ENCODE data around the gene EDARADD. TPM values are rescaled to one million over a fixed set of nuclear protein-coding genes. Genes with fewer than 3 reads are reported as not detected.

The EDARADD gene
- total RNA-seq, 1 experiment from 2014 or later, result 0.30 TPM

GRCh38 chr1:236440373-236440772 is 46.3 kb downstream of the EDARADD start:
- no TSS peak for BruUV-seq (replicated peaks)
- Histone ChIP-seq H3K9ac (ENCODE audit: low read length) (no peak overlapping the region), H3K79me2 (ENCODE audit: insufficient read depth, low read length) (no peaks in the 10 kb centered on the region), H3K4me3 (replicated peaks in 1 of 2; ENCODE audit: low read depth in 1 of 2, low read length in 2 of 2) (no peak overlapping the region), H2AFZ (ENCODE audit: low read depth, low read length, poor library complexity, severe bottlenecking) (no peak overlapping the region), H3K9me3 (ENCODE audit: control insufficient read depth in 1 of 2, insufficient read depth in 1 of 2, low read depth in 1 of 2, low read length in 2 of 2) (no peaks in the 10 kb centered on the region), H4K20me1 (ENCODE audit: insufficient read depth) (no peaks in the 10 kb centered on the region), H3K27ac (ENCODE audit: low read depth, low read length) (no peak overlapping the region), H3K4me1 (ENCODE audit: control insufficient read depth in 1 of 2, insufficient read depth in 2 of 2, low read length in 2 of 2) (no peaks in the 10 kb centered on the region), H3K9me2 (ENCODE audit: insufficient read depth) (no peaks in the 10 kb centered on the region), H3K36me3 (ENCODE audit: control insufficient read depth in 1 of 2, insufficient read depth in 2 of 2, low read length in 2 of 2) (no peaks in the 10 kb centered on the region), H3K4me2 (ENCODE audit: low read length) (no peak overlapping the region), H3K27me3 (ENCODE audit: insufficient read depth, low read length) (no peaks in the 10 kb centered on the region)
- intact Hi-C loops (cut with micrococcal nuclease), result no loop called here
- POLR2A ChIA-PET, result no interaction called here
- DNase-seq (ENCODE audit: low read depth, low spot score) (no peak), ATAC-seq (no peak)
- CTCF ChIA-PET, result no interaction called here
- RAD21 ChIA-PET (ENCODE audit: low non-redundant PET in 1 of 2, low total read pairs in 2 of 2, uncharacterized antibody in 2 of 2, unreplicated experiment in 2 of 2), result no interaction called here
- TF ChIP-seq, protein P1, sequence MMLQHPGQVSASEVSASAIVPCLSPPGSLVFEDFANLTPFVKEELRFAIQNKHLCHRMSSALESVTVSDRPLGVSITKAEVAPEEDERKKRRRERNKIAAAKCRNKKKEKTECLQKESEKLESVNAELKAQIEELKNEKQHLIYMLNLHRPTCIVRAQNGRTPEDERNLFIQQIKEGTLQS (IDR thresholded peaks at IDR 0.05), result no peak
- TF ChIP-seq CBX3 (IDR thresholded peaks at IDR 0.05; ENCODE audit: low read depth) (no peak), RAD21 (IDR thresholded peaks at IDR 0.05; ENCODE audit: low read depth) (no peak), SP1 (IDR thresholded peaks at IDR 0.05; ENCODE audit: low read depth) (no peak), EZH2phosphoT487 (IDR thresholded peaks at IDR 0.05; ENCODE audit: borderline replicate concordance) (no peak), JUND (IDR thresholded peaks at IDR 0.05) (no peak), ZFX (IDR thresholded peaks at IDR 0.05) (no peak), ELF1 (IDR thresholded peaks at IDR 0.05; ENCODE audit: borderline replicate concordance, low read depth) (no peak), YY1 (IDR thresholded peaks at IDR 0.05; ENCODE audit: extremely low read depth, insufficient replicate concordance, low read depth, low read length) (no peak), ZNF274 (IDR thresholded peaks at IDR 0.05; ENCODE audit: low read depth, low read length) (no peak), CTCF (IDR thresholded peaks at IDR 0.05 in 2 of 3, conservative IDR thresholded peaks at IDR 0.05 in 1 of 3; ENCODE audit: borderline replicate concordance in 1 of 3, insufficient read depth in 1 of 3, low read depth in 2 of 3, low read length in 2 of 3) (no peak), POLR2AphosphoS5 (IDR thresholded peaks at IDR 0.05; ENCODE audit: low read depth, low read length) (no peak), CEBPB (IDR thresholded peaks at IDR 0.05; ENCODE audit: low read depth) (no peak)
- TF ChIP-seq, protein P2, sequence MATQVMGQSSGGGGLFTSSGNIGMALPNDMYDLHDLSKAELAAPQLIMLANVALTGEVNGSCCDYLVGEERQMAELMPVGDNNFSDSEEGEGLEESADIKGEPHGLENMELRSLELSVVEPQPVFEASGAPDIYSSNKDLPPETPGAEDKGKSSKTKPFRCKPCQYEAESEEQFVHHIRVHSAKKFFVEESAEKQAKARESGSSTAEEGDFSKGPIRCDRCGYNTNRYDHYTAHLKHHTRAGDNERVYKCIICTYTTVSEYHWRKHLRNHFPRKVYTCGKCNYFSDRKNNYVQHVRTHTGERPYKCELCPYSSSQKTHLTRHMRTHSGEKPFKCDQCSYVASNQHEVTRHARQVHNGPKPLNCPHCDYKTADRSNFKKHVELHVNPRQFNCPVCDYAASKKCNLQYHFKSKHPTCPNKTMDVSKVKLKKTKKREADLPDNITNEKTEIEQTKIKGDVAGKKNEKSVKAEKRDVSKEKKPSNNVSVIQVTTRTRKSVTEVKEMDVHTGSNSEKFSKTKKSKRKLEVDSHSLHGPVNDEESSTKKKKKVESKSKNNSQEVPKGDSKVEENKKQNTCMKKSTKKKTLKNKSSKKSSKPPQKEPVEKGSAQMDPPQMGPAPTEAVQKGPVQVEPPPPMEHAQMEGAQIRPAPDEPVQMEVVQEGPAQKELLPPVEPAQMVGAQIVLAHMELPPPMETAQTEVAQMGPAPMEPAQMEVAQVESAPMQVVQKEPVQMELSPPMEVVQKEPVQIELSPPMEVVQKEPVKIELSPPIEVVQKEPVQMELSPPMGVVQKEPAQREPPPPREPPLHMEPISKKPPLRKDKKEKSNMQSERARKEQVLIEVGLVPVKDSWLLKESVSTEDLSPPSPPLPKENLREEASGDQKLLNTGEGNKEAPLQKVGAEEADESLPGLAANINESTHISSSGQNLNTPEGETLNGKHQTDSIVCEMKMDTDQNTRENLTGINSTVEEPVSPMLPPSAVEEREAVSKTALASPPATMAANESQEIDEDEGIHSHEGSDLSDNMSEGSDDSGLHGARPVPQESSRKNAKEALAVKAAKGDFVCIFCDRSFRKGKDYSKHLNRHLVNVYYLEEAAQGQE (IDR thresholded peaks at IDR 0.05; ENCODE audit: low read depth), result no peak
- TF ChIP-seq, protein P3, sequence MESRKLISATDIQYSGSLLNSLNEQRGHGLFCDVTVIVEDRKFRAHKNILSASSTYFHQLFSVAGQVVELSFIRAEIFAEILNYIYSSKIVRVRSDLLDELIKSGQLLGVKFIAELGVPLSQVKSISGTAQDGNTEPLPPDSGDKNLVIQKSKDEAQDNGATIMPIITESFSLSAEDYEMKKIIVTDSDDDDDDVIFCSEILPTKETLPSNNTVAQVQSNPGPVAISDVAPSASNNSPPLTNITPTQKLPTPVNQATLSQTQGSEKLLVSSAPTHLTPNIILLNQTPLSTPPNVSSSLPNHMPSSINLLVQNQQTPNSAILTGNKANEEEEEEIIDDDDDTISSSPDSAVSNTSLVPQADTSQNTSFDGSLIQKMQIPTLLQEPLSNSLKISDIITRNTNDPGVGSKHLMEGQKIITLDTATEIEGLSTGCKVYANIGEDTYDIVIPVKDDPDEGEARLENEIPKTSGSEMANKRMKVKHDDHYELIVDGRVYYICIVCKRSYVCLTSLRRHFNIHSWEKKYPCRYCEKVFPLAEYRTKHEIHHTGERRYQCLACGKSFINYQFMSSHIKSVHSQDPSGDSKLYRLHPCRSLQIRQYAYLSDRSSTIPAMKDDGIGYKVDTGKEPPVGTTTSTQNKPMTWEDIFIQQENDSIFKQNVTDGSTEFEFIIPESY (IDR thresholded peaks at IDR 0.05; ENCODE audit: extremely low read depth, insufficient replicate concordance, low read length), result no peak
- TF ChIP-seq, protein P4, sequence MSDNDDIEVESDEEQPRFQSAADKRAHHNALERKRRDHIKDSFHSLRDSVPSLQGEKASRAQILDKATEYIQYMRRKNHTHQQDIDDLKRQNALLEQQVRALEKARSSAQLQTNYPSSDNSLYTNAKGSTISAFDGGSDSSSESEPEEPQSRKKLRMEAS (IDR thresholded peaks at IDR 0.05), result no peak

Measured in HCT116 (cell line).